HL-60 (cell line): ENCODE data around the gene CCDC40.

Source experiments
- GABPA ChIP-seq: IDR thresholded peaks from 2 replicates; pipeline ENCODE4 v1.6.1; 2012; ENCODE audit warnings: low read depth
- SPI1 ChIP-seq: IDR thresholded peaks from 2 replicates; pipeline ENCODE4 v1.6.1; 2012; ENCODE audit warnings: low read depth, mild to moderate bottlenecking, borderline replicate concordance
- TF ChIP-seq, protein P1 (sequence below): IDR thresholded peaks from one replicate; pipeline ENCODE4 v1.5.1; 2011; ENCODE audit warnings: low read length, control low read depth, inconsistent platforms; ENCODE audit not compliant: insufficient read depth
- TF ChIP-seq, protein P2 (sequence below): IDR thresholded peaks from 2 replicates; pipeline ENCODE4 v1.6.1; 2012; ENCODE audit warnings: low read depth; ENCODE audit not compliant: insufficient replicate concordance

DNA sequence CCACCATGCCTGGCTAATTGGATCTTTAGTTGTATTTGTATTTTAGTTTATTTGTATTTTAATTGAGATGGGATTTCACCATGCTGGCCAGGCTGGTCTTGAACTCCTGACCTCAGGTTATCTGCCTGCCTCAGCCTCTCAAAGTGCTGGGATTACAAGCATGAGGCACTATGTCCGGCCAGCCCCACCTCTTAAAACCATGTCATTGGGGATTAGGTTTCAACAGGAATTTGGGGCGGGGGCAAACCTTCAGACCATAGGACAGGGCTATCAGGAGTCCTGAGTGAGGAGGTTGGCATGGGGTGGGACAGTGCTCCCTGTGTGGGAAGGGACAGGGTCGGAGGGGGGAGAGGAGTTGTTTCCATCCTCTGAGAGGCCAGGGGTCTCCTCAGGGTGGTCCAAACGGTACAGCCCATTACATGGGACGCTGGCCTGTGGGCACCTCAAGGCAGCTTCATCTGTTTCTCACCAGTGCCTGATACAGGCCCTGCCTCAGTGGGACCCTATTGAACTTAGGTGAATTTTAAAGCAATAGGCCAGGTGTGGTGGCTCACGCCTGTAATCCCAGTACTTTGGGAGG is 86.6 kb downstream of the CCDC40 start:
- TF ChIP-seq, protein P1, sequence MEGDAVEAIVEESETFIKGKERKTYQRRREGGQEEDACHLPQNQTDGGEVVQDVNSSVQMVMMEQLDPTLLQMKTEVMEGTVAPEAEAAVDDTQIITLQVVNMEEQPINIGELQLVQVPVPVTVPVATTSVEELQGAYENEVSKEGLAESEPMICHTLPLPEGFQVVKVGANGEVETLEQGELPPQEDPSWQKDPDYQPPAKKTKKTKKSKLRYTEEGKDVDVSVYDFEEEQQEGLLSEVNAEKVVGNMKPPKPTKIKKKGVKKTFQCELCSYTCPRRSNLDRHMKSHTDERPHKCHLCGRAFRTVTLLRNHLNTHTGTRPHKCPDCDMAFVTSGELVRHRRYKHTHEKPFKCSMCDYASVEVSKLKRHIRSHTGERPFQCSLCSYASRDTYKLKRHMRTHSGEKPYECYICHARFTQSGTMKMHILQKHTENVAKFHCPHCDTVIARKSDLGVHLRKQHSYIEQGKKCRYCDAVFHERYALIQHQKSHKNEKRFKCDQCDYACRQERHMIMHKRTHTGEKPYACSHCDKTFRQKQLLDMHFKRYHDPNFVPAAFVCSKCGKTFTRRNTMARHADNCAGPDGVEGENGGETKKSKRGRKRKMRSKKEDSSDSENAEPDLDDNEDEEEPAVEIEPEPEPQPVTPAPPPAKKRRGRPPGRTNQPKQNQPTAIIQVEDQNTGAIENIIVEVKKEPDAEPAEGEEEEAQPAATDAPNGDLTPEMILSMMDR, result no peak
- TF ChIP-seq GABPA (no peak), SPI1 (no peak)
- TF ChIP-seq, protein P2, sequence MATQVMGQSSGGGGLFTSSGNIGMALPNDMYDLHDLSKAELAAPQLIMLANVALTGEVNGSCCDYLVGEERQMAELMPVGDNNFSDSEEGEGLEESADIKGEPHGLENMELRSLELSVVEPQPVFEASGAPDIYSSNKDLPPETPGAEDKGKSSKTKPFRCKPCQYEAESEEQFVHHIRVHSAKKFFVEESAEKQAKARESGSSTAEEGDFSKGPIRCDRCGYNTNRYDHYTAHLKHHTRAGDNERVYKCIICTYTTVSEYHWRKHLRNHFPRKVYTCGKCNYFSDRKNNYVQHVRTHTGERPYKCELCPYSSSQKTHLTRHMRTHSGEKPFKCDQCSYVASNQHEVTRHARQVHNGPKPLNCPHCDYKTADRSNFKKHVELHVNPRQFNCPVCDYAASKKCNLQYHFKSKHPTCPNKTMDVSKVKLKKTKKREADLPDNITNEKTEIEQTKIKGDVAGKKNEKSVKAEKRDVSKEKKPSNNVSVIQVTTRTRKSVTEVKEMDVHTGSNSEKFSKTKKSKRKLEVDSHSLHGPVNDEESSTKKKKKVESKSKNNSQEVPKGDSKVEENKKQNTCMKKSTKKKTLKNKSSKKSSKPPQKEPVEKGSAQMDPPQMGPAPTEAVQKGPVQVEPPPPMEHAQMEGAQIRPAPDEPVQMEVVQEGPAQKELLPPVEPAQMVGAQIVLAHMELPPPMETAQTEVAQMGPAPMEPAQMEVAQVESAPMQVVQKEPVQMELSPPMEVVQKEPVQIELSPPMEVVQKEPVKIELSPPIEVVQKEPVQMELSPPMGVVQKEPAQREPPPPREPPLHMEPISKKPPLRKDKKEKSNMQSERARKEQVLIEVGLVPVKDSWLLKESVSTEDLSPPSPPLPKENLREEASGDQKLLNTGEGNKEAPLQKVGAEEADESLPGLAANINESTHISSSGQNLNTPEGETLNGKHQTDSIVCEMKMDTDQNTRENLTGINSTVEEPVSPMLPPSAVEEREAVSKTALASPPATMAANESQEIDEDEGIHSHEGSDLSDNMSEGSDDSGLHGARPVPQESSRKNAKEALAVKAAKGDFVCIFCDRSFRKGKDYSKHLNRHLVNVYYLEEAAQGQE, result no peak
